ENCODE measurements around the gene PRKCZ. TPM values are rescaled to one million over a fixed set of nuclear protein-coding genes. Genes with fewer than 3 reads are reported as not detected.

PRKCZ gene
- total RNA-seq, 1 donor from 2014 or later: 32.6 TPM

- no peak overlapping the region for H3K9ac ChIP-seq (ENCODE audit: low read length)
- no peak for TF ChIP-seq EZH2 (IDR thresholded peaks at IDR 0.05; ENCODE audit: insufficient read depth, low read length)
- TF ChIP-seq, protein P1, sequence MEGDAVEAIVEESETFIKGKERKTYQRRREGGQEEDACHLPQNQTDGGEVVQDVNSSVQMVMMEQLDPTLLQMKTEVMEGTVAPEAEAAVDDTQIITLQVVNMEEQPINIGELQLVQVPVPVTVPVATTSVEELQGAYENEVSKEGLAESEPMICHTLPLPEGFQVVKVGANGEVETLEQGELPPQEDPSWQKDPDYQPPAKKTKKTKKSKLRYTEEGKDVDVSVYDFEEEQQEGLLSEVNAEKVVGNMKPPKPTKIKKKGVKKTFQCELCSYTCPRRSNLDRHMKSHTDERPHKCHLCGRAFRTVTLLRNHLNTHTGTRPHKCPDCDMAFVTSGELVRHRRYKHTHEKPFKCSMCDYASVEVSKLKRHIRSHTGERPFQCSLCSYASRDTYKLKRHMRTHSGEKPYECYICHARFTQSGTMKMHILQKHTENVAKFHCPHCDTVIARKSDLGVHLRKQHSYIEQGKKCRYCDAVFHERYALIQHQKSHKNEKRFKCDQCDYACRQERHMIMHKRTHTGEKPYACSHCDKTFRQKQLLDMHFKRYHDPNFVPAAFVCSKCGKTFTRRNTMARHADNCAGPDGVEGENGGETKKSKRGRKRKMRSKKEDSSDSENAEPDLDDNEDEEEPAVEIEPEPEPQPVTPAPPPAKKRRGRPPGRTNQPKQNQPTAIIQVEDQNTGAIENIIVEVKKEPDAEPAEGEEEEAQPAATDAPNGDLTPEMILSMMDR (IDR thresholded peaks at IDR 0.05; ENCODE audit: insufficient read depth, low read depth, low read length): no peak
- no peak overlapping the region for H3K27ac Mint-ChIP-seq (ENCODE audit: unreplicated experiment)
- H3K27me3 Mint-ChIP-seq (ENCODE audit: low read depth, unreplicated experiment): no peaks in the 10 kb centered on the region
- H3K4me1 Mint-ChIP-seq (ENCODE audit: low read depth, unreplicated experiment): peaks cover 6% of the 10 kb centered on the region
- H3K4me3 Mint-ChIP-seq (ENCODE audit: unreplicated experiment): no peak overlapping the region
- H3K27me3 ChIP-seq (ENCODE audit: insufficient read depth, low read length): no peaks in the 10 kb centered on the region
- H3K4me2 ChIP-seq (ENCODE audit: low read length): no peak overlapping the region
- no peak overlapping the region for H3K27ac ChIP-seq (ENCODE audit: low read depth, low read length)
- H3K36me3 Mint-ChIP-seq (ENCODE audit: low read depth, unreplicated experiment): no peaks in the 10 kb centered on the region
- FAIRE-seq (no peak), DNase-seq (ENCODE audit: low read depth) (no peak)
- no peaks in the 10 kb centered on the region for H4K20me1 ChIP-seq (ENCODE audit: insufficient read depth, low read length)
- H3K4me3 ChIP-seq (ENCODE audit: insufficient read depth, low read depth, low read length): no peak overlapping the region
- no peaks in the 10 kb centered on the region for H3K9me3 Mint-ChIP-seq (ENCODE audit: unreplicated experiment)
- no peaks in the 10 kb centered on the region for H3K79me2 ChIP-seq (ENCODE audit: insufficient read depth, low read length)
- H3K36me3 ChIP-seq (ENCODE audit: insufficient read depth, low read length): no peaks in the 10 kb centered on the region
- peaks cover 2% of the 10 kb centered on the region for H3K4me1 ChIP-seq (ENCODE audit: insufficient read depth, low read length)
- H2AFZ ChIP-seq (ENCODE audit: low read depth, low read length): no peak overlapping the region
- H3K9me3 ChIP-seq (ENCODE audit: insufficient read depth, low read depth, low read length): no peaks in the 10 kb centered on the region
These were observed 75.4 kb downstream of the PRKCZ start for GRCh38 chr1:2125350-2126211.

GRCh38 chr1:2126331-2127186 is 76.3 kb downstream of the PRKCZ start:
- TF ChIP-seq EZH2 (IDR thresholded peaks at IDR 0.05; ENCODE audit: insufficient read depth, low read length): no peak
- TF ChIP-seq, protein P1 (IDR thresholded peaks at IDR 0.05; ENCODE audit: insufficient read depth, low read depth, low read length): no peak
- no peak overlapping the region for H3K27ac ChIP-seq (ENCODE audit: low read depth, low read length)
- Mint-ChIP-seq H3K4me3 (ENCODE audit: unreplicated experiment) (no peak overlapping the region), H3K9me3 (ENCODE audit: unreplicated experiment) (no peaks in the 10 kb centered on the region), H3K27me3 (ENCODE audit: low read depth, unreplicated experiment) (no peaks in the 10 kb centered on the region), H3K4me1 (ENCODE audit: low read depth, unreplicated experiment) (peaks cover 6% of the 10 kb centered on the region), H3K27ac (ENCODE audit: unreplicated experiment) (no peak overlapping the region), H3K36me3 (ENCODE audit: low read depth, unreplicated experiment) (no peaks in the 10 kb centered on the region)
- H3K4me2 ChIP-seq (ENCODE audit: low read length): no peak overlapping the region
- H3K27me3 ChIP-seq (ENCODE audit: insufficient read depth, low read length): no peaks in the 10 kb centered on the region
- no peaks in the 10 kb centered on the region for H3K9me3 ChIP-seq (ENCODE audit: insufficient read depth, low read depth, low read length)
- no peak overlapping the region for H2AFZ ChIP-seq (ENCODE audit: low read depth, low read length)
- DNase-seq (ENCODE audit: low read depth): no peak
- FAIRE-seq: no peak
- no peaks in the 10 kb centered on the region for H4K20me1 ChIP-seq (ENCODE audit: insufficient read depth, low read length)
- H3K36me3 ChIP-seq (ENCODE audit: insufficient read depth, low read length): no peaks in the 10 kb centered on the region
- no peaks in the 10 kb centered on the region for H3K79me2 ChIP-seq (ENCODE audit: insufficient read depth, low read length)
- no peak overlapping the region for H3K4me3 ChIP-seq (ENCODE audit: insufficient read depth, low read depth, low read length)
- H3K4me1 ChIP-seq (ENCODE audit: insufficient read depth, low read length): peaks cover 2% of the 10 kb centered on the region
- H3K9ac ChIP-seq (ENCODE audit: low read length): no peak overlapping the region

Measured in astrocyte (in vitro differentiated cells and primary cell).